ENCODE data around the gene KLHL29.

The KLHL29 gene

GRCh38 chr2:23601301-23601965, 216.5 kb downstream of the KLHL29 start:
- no peak for DNase-seq

- DNase-seq, result no peak
These were observed 217.1 kb downstream of the KLHL29 start for GRCh38 chr2:23602116-23602515.

- no peak for DNase-seq
These were observed 218.2 kb downstream of the KLHL29 start for GRCh38 chr2:23603156-23603555.

GRCh38 chr2:23603581-23603980, 218.6 kb downstream of the KLHL29 start:
- no peak for DNase-seq

GRCh38 chr2:23604731-23605130, 219.8 kb downstream of the KLHL29 start:
- no peak for DNase-seq

GRCh38 chr2:23605236-23605635, 220.3 kb downstream of the KLHL29 start:
- DNase-seq, result no peak

- DNase-seq, result no peak
These were observed 221.2 kb downstream of the KLHL29 start for GRCh38 chr2:23606196-23606595.

GRCh38 chr2:23606968-23607367, 222.0 kb downstream of the KLHL29 start:
- peak; percentile 6 for DNase-seq

GRCh38 chr2:23607925-23608324, 222.9 kb downstream of the KLHL29 start:
- DNase-seq, result no peak

GRCh38 chr2:23609254-23609653, 224.3 kb downstream of the KLHL29 start:
- no peak for DNase-seq

GRCh38 chr2:23611839-23612238, 226.9 kb downstream of the KLHL29 start:
- DNase-seq, result no peak

GRCh38 chr2:23614701-23615100, 229.7 kb downstream of the KLHL29 start:
- no peak for DNase-seq

GRCh38 chr2:23615216-23616020, 230.4 kb downstream of the KLHL29 start:
- no peak for DNase-seq

GRCh38 chr2:23616630-23617029, 231.7 kb downstream of the KLHL29 start:
- no peak for DNase-seq

- DNase-seq, result no peak
These were observed 232.3 kb downstream of the KLHL29 start for GRCh38 chr2:23617167-23617810.

GRCh38 chr2:23617811-23618215, 232.8 kb downstream of the KLHL29 start:
- no peak for DNase-seq

- DNase-seq, result no peak
These were observed 233.3 kb downstream of the KLHL29 start for GRCh38 chr2:23618265-23618664.

- DNase-seq, result no peak
These were observed 234.0 kb downstream of the KLHL29 start for GRCh38 chr2:23618794-23619530.

GRCh38 chr2:23619941-23620340, 235.0 kb downstream of the KLHL29 start:
- no peak for DNase-seq

GRCh38 chr2:23620841-23621341, 235.9 kb downstream of the KLHL29 start:
- no peak for DNase-seq

- no peak for DNase-seq
These were observed 236.6 kb downstream of the KLHL29 start for GRCh38 chr2:23621616-23622015.

- DNase-seq, result no peak
These were observed 237.5 kb downstream of the KLHL29 start for GRCh38 chr2:23622466-23622865.

Measured in activated CD4-positive, alpha-beta T cell treated with anti-CD3 and anti-CD28 coated beads, Interleukin-10, Interleukin-2, amounts not matched to agents 100 ng/mL and 50 ng/mL, durations not matched to agents 16 hours and 8 hours (primary cell).